Cardiac septum (tissue), 1 donor: ENCODE measurements around the gene PPP1R37. TPM values are rescaled to one million over a fixed set of nuclear protein-coding genes. Genes with fewer than 3 reads are reported as not detected.
A peak's percentile ranks its signal among the peaks of the same experiment; 100 is the strongest.

Source experiments
- DNase-seq: peaks from one replicate; pipeline ENCODE4 v3.0.0-alpha.2; 2020; ENCODE audit warnings: low spot score
- intact Hi-C: fragments of 100-400 bp; cut with DNase I; formaldehyde crosslinking; loops from one replicate; pipeline ENCODE4 v1.14.0; 2022
- total RNA-seq: library from RNA; stranded (reverse); fragmentation: NEBNext Ultra II Directional; extraction: Animal tissue kit (Norgen Biotek cat#: 25700); gene quantifications from one replicate; pipeline ENCODE4 v1.2.1, GENCODE V29; 2021
- donor health status: DM: no; HTN: no; CAD: no.

Gene PPP1R37
- total RNA-seq, 1 donor from 2014 or later = 18.6 TPM

GRCh38 chr19:45069056-45069455, 23.9 kb upstream of the PPP1R37 start:
- intact Hi-C loops = no loop called here
- DNase-seq = no peak

DNA sequence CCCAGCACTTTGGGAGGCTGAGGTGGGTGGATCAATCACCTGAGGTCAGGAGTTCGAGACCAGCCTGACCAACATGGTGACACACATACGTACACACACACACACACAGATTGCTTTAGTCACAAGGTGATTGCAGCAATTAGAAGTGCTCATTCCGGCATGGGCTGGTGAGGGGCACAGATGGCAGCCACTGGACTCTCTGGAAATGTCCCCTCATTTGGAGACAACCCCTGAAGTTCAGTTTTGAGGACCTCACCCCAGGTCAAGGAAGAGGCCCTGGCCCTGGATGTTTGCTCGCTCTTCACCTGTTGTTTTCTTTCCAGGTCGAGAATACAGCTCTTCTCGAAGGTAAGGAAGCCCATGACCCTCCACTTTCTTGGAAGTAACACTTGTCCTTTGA, 22.8 kb upstream of the PPP1R37 start:
- no peak for DNase-seq
- intact Hi-C loops = no loop called here

GRCh38 chr19:45070861-45071544, 22.0 kb upstream of the PPP1R37 start:
- intact Hi-C loops = no loop called here
- peak; percentile 55 for DNase-seq

DNA sequence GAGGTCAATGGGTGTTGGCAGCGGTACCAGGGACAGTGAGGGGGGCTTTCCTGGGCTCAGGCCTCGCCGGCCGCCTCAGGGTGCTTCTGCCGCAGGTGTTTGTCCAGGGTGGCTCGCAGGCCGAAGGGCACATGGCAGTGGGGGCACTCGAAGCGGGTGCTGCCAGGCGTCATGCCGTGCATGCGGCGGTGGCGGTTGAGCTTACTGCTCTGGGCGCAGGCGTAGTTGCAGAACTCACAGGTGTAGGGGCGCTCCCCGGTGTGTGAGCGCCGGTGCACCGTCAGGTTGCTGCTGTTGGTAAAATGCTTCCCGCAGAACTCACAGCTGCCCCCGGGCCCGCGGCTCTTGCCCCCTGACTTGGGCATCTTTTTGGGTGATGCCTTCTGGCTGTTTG, 21.4 kb upstream of the PPP1R37 start:
- DNase-seq = no peak
- intact Hi-C loops = no loop called here

DNA sequence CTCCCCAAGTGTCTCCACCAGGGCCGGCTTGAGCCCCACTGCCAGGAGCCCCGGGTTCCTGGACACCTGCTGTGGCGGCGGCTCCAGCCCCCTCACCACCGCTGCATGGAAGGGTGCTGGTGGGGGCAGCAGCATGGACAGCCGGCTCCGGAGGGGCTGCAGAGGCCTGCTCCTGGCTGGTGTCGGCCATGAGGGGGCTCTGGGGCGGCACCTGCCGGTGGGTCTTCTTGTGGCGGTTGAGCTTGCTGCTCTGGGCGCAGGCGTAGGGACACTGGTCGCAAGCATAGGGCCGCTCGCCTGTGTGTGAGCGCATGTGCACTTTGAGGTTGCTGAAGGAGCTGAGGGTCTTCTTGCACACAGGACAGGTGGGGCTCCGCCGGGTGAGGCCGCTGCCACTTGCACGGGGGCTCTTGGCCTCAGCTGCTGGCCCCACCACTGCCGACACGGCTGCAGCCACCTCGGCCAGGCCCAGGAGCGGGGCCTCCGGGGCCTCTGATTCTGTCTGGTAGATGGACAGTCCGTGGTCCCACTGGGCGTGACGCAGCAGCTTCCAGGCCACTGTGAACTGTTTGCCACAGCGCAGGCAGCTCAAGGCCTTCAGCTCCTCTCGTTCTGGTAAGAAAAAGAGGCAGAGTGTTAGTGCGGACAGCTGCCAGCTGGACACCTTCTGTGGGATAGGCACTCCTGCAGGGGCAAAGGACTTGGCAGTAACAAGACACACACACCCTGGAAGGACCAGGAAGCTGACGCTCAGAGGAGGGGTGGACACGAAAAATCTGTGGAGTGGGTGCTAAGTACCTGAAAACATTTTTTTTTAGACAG, 20.8 kb upstream of the PPP1R37 start:
- intact Hi-C loops = no loop called here
- DNase-seq = peak; percentile 67

DNA sequence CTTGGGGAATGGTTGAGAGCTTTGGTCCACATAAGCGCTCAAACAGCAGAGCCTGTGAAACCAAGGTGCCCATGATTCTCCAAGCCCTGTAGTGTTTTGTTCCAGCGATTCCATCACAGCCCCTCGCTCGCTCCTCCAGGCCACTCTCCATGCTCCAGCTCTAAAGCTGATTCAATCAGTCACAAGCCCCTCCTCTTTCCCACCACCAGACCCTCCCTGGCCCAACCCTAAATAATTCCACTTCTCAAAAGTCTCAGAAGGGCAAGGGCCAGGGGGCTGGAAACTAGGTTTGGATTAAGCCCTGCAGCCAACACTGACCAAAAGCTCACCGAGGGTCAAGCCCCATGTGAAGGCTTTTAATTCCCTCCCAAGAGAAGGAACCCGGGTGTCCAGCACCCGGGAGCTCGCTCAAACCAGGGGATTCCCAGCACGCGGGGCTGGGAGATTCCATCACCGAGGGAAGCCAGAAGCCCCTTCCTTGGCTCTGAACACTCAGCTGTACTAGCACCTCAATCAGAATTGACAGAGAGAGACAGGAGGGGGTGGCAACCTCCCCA, 18.2 kb upstream of the PPP1R37 start:
- intact Hi-C loops = loop anchor here (5.0 kb wide), 2 partner anchors 38 to 102 kb away; partner anchors contain the start of genes BLOC1S3, CLASRP and TRAPPC6A
- no peak for DNase-seq

GRCh38 chr19:45075301-45076028, 17.5 kb upstream of the PPP1R37 start:
- DNase-seq = peak; percentile 91
- intact Hi-C loops = loop anchor here (5.0 kb wide), 2 partner anchors 38 to 102 kb away; partner anchors contain the start of genes BLOC1S3, CLASRP and TRAPPC6A

- intact Hi-C loops = loop anchor here (5.0 kb wide), 2 partner anchors 39 to 101 kb away; partner anchors contain the start of genes BLOC1S3, CLASRP and TRAPPC6A
- peak; percentile 91 for DNase-seq
Observed at GRCh38 chr19:45076029-45076850, 16.7 kb upstream of the PPP1R37 start, which contains the start of gene ZNF296. ZNF296 (minus strand) TSS chr19:45076478; CDS start chr19:45076373, 105 bp downstream.

GRCh38 chr19:45076851-45077730, 15.9 kb upstream of the PPP1R37 start:
- DNase-seq = no peak
- intact Hi-C loops = loop anchor here (5.0 kb wide), 2 partner anchors 40 to 100 kb away; partner anchors contain the start of genes BLOC1S3, CLASRP and TRAPPC6A

- no peak for DNase-seq
- intact Hi-C loops = loop anchor here (5.0 kb wide), 2 partner anchors 41 to 99 kb away; partner anchors contain the start of genes BLOC1S3, CLASRP and TRAPPC6A
Observed at GRCh38 chr19:45078390-45079062, 14.5 kb upstream of the PPP1R37 start.

GRCh38 chr19:45079063-45079910, 13.7 kb upstream of the PPP1R37 start, which contains the start of gene GEMIN7:
GEMIN7 (plus strand) TSS chr19:45079260; CDS start chr19:45090115, 10,855 bp downstream.
- DNase-seq = no peak
- intact Hi-C loops = loop anchor here (5.0 kb wide), 2 partner anchors 42 to 98 kb away; partner anchors contain the start of genes BLOC1S3, CLASRP and TRAPPC6A

DNA sequence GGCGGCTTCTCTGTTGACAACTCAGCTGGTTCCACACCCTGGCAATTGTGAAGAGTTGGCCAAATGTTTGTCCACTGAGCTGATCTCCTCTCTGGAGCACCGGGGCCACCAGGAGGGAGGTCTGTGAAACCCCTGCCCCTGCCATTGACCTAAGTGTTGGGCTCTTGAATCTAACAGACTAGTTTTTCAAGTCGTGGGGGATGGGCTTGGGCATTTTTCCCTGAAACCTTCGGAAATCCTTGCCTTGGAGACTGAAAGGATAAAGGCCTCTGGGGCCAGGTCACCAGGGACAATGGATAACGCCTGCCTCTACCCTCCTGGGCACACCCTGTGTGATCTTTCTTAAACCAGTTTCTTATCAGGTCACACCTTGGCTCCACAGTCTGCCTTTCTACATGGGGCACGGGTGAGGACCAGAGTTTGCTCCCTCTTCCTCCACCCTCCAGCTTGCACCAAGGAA, 13.0 kb upstream of the PPP1R37 start:
- DNase-seq = no peak
- intact Hi-C loops = loop anchor here (5.0 kb wide), 2 partner anchors 43 to 97 kb away; partner anchors contain the start of genes BLOC1S3, CLASRP and TRAPPC6A

DNA sequence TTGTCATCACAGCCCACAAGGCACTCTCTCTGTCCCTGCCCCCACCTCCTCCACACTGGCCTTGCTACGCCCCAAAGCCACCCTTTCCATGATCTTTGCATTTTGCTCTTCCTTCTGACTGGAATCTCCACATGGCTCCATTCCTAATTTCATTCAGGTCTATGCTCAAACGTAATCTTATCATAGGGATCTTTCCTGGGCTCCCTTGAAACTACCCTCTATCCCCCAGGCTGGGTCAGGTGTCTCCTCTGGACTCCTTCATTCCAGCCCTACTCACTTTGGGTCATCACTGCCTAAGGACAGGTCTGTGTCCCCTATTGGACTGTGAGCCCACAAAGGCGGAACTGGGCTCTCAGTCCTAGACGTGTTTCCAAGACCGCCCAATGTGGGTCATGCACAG, 10.8 kb upstream of the PPP1R37 start:
- no peak for DNase-seq
- intact Hi-C loops = no loop called here

DNA sequence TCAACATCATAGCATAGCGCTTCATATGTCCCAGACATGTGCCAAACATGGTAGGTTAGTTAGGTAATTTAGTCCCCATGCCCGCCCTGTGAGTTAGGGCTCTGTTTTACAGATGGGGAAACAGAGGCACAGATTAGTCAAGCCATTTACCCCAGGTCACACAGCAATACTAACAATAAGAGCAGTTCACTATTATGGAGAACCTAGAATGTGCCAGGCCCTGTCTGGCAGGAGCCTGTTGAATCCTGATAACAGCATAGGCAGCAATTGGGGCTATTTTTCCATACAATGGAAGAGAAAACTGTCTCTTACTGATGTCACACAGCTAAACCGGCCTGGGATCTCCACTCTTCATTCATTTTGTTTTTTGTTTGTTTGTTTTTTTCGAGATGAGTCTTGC, 6.5 kb upstream of the PPP1R37 start:
- no peak for DNase-seq
- intact Hi-C loops = no loop called here

- intact Hi-C loops = no loop called here
- no peak for DNase-seq
Observed at GRCh38 chr19:45087531-45087930, 5.4 kb upstream of the PPP1R37 start.

DNA sequence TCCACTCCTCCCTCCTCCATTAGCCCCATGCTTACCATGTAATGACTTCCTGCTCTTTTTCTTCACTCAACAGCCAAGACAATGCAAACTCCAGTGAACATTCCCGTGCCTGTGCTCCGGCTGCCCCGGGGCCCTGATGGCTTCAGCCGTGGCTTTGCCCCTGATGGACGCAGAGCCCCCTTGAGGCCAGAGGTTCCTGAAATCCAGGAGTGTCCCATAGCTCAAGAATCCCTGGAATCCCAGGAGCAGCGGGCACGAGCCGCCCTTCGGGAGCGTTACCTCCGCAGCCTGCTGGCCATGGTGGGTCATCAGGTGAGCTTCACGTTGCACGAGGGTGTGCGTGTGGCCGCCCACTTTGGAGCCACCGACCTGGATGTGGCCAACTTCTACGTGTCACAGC, 2.9 kb upstream of the PPP1R37 start:
- intact Hi-C loops = loop anchor here (2.0 to 5.0 kb wide), 2 partner anchors 87 to 159 kb away; partner anchors contain the start of genes BLOC1S3 and TRAPPC6A
- no peak for DNase-seq
